Renal cortical epithelial cell (primary cell): ENCODE results near the gene ELMOD3. TPM values are rescaled to one million over a fixed set of nuclear protein-coding genes. Genes with fewer than 3 reads are reported as not detected.

Source experiments
- DNase-seq: peaks from one replicate; pipeline ENCODE4 v3.0.0-alpha.2; 2011; ENCODE audit warnings: low read depth
- total RNA-seq: library from RNA; depleted of rRNA; stranded (reverse); fragments of >200 nt; gene quantifications from 2 replicates; pipeline ENCODE4 v1.2.3, GENCODE V29; 2014

ELMOD3 gene
- total RNA-seq, 1 donor from 2014 or later, result 18.6 TPM

DNA sequence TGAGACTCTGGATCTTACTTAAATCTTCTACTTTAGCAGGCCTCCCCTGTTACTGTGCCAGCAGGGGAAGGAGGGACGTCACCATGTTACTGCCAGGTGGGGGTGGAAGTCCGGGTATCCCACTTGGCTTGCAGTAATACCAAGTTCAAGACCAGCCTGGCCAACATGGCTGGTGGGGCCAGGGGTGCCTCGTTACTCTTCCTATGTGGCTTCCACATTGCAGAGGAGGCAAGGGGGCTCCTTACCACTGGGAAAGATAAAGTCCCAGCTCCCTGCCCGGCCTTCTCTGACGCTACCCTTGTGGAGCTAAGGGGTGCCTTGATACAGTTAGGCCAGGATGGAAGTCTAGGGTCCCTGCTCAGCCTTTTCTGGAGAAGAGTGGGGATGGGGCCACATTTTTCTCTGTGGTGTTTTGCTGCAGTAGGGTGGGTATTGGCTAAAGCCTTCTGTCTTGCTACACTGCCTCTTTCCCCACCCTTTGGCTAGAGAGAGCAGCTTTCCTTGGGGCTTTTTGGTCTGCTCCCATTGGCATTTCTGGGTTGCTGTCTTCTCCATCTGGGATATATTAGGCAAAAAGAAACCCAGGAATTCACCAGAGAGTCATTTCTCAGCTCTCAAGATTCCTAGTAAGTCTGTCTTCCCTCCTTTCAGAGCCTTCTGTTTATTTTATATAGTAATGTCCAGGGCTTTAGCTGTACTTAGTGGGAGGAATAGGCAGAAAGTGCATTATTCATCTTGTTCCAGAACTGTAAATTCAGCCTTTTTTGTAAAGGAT lies 21.9 kb downstream of the ELMOD3 start:
- no peak for DNase-seq

DNA sequence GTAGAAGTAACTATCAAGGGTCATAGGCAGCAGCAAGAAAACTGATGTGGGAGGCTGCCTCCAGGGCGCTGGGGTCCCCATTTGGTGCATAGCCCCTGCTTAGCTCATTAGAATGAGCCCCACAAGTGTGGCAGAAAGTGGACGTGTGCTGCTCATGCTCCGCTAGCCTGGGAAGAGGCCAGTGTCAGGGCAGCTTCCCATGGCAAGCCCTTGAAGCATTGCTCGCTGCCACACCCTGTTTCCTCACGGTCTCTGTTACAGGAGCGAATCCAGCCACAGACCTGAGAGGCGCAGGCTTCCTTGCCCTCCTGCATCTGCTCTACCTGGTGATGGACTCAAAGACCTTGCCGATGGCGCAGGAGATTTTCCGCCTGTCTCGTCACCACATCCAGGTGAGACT lies 22.5 kb downstream of the ELMOD3 start:
- DNase-seq, result no peak

- DNase-seq, result no peak
Measured at GRCh38 chr2:85378257-85378656, 23.7 kb downstream of the ELMOD3 start.

- no peak for DNase-seq
Measured at GRCh38 chr2:85380048-85380447, 25.5 kb downstream of the ELMOD3 start.

GRCh38 chr2:85383151-85383550 lies 28.6 kb downstream of the ELMOD3 start:
- peak; percentile 67 for DNase-seq

DNA sequence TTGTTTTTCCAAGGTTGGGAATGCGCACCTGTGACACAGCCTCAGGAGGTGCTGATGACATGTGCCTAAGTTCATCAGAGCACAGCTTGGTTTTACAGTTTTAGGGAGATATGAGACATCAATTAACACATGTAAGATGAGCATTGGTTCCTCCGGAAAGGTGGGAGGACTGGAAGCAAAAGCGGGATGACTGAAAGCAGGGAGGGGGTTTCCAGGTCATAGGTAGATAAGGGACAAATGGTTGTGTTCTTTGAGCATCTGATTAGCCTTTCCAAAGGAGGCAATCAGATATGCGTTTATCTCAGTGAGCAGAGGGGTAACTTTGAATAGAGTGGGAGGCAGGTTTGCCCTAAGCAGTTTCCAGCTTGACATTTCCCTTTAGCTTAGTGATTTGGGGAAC lies 29.3 kb downstream of the ELMOD3 start:
- DNase-seq, result no peak

GRCh38 chr2:85385746-85386145 lies 31.2 kb downstream of the ELMOD3 start:
- no peak for DNase-seq

GRCh38 chr2:85387754-85388153 lies 33.2 kb downstream of the ELMOD3 start:
- DNase-seq, result no peak

GRCh38 chr2:85388878-85389538 lies 34.4 kb downstream of the ELMOD3 start:
- DNase-seq, result no peak

DNA sequence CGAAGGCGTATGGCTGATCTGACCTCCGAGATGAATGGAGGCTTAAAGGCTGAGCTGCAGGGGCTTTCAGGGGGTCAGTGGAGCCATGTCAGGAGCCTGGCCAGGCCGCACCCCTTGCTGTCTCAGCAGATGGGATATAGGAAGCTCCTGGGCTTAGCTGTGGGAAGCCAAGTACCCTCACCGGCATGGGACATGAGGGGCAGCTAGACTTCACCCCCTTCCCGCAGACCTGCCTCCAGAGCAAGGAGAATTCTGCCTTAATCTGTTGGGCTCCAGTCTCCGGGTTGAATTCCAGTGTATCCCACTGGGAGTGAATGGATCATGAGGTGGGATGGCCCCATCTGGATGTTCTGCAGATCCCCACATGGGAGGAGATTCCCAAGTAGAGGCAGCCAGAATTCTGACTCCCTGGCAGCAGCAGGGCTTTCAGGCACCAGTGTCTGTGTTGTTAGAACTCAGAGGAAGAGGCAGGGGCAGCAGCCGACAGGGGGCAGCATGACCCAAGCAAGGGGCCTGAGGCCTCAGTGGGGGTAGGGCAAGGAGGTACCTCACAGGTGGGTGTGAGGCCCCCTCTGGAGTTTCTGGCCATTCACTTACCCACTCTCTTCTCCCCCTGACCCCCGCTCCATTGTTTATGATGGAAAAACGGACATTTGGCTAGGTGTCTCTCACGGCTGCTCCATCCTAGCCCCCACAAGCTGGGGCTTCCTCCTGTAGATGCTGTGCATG lies 36.5 kb downstream of the ELMOD3 start:
- no peak for DNase-seq

- peak; percentile 42 for DNase-seq
Measured at GRCh38 chr2:85393836-85394235, 39.3 kb downstream of the ELMOD3 start.

- no peak for DNase-seq
Measured at GRCh38 chr2:85394261-85394681, 39.7 kb downstream of the ELMOD3 start.

DNA sequence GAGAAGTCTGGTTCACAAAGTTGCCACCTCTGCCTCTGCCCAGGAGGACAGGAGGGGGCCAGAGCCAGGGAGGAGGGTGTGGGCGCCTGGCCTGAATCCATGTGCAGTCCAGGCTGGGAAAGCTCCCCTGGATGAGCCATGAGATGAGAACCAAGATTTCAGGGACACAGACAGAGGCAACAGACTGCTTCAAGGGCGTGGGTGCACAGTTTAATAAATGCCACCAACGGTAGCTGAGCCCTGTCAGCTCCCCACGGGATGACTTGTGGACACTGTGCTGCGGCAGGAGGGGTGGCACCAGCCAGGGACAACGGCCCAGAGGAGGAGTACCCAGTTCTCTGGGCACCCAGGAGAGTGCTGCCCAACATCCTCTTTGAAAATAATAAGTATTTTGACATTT lies 40.4 kb downstream of the ELMOD3 start:
- DNase-seq, result no peak

DNA sequence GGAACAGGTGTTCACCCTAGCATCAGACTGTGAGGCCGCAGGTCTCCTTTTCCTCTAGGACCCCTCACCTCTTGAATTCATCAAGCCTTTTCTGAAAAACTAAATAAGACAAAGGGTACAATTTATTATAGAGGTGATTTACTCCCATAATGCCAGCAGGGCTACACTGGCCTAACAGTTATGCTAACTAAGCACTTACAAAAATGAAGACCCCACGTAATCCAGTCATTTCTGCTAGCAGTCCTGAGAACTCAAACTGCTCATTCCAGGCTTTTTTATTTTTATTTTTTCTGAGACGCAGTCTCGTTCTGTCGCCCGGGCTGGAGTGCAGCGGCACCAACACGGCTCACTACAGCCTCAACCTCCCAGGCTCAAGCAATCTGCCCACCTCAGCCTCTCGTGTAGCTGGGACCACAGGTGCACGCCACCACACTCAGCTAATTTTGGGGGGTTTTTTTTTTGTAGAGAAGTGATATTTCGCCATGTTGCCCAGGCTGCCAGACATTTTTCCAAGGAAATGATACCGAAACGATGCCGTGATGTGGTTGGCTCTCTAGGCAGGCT lies 41.4 kb downstream of the ELMOD3 start:
- no peak for DNase-seq

DNA sequence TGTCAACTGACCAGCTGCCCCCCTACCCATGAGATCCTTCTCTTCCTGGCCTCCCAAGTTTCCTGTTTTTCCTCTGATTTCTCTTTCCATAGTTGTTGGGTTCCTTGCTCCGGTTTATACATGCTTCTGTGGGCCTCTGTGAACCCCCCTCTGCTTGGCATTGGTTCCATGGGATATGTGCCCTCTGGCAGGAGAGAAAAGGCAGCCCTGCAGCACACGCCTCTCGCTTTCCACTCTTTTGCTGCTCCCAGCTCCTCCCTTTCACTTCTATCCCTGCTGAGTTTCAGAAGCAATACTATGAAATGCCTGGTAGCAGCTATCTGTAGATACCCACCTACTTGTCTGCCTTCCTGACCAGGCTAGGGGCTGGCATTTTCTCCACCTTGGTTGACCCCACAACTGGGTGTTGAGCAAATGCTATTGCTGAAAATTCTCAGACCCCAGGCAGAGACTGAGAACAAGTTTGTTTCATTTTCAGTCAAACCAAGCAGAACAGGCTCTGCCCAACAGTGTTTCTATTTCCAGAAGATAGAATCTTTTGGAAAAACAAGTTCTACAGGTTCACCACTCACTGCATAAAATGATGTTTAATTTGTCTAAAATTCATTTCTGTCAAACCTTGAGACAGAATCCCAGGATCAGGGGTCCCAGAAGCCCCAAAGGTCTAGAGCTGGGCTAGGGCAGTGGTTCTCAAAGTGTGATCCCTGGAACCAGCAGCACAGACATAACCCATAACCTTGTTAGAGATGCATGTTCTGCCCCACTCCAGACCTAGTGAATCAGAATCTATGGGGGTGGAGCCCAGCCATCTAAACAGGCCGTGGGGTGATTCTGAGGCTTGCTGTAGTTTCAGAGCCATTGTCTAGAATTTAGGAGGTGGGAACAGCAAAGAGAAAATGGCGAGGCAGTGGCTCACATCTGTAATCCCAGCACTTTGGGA lies 42.2 kb downstream of the ELMOD3 start:
- DNase-seq, result no peak

DNA sequence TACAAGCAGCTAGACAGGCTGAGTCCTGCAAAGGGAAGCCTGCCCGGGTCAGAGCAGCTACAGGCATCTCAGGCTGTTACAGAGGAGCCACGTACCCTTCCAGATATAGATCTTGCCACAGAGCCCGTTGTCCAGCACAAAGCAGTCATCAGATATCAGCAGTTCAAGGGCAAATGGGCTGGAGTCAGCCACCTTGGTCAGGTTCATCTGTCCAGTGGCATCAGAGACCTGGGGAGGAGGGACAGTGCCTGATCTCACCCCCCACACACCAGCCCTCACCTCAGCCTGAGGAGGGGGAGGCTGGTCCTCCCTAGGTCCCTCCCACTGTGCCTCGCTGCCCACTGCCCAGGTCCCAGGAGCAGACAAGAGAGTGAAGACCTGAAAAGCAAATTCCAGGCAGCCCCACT lies 43.4 kb downstream of the ELMOD3 start:
- no peak for DNase-seq

DNA sequence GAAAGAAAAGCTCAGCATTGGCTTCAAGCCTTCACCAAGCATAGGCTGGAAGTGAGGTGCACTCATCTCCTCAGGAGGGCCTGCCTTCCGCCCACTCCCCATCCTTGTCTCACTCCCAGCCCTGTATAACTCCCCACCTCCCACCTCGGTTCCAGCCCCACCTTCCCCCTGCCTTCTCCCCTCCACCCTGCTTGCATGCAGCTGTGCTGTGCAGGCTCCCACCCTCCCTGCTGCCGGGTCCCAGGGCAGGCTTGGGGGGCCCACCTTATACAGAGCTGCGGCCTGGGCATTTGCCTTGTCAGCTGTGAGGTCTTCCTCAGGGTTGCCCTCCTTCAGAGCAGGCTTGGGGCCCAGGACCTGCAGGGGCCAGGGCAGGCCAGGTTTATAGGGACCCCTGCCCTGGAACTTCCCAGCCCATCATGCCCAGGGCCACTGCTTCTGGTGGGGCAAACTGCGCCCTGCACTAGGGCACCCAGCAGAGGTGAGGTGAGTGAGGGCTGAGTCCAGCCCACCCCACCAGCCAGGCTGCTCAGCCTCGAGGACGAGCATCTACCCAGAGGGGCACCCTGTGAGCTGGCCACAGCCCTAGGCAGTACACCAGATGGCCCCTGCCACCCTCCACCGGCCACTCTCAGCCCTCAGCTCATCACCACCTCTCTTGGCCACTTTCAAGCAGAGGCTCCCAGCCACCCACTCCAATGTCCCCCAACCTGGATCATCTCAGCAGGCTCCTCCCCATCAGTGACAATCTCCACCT lies 44.0 kb downstream of the ELMOD3 start:
- no peak for DNase-seq

DNA sequence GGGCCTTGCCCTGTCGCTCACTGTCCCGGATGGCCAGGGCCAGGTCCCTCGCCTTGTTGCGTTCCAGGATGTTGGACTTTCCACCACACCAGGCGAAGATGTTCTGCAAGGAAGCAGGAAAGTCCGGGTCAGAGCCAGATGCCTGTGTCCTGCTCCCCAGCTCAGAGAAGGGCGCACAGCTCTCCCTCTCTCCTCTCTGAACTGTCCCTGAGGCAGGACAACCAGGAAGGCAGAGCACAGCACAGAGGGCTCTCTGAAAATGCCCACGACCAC lies 44.5 kb downstream of the ELMOD3 start:
- no peak for DNase-seq

- DNase-seq, result no peak
Measured at GRCh38 chr2:85400023-85400422, 45.5 kb downstream of the ELMOD3 start.

DNA sequence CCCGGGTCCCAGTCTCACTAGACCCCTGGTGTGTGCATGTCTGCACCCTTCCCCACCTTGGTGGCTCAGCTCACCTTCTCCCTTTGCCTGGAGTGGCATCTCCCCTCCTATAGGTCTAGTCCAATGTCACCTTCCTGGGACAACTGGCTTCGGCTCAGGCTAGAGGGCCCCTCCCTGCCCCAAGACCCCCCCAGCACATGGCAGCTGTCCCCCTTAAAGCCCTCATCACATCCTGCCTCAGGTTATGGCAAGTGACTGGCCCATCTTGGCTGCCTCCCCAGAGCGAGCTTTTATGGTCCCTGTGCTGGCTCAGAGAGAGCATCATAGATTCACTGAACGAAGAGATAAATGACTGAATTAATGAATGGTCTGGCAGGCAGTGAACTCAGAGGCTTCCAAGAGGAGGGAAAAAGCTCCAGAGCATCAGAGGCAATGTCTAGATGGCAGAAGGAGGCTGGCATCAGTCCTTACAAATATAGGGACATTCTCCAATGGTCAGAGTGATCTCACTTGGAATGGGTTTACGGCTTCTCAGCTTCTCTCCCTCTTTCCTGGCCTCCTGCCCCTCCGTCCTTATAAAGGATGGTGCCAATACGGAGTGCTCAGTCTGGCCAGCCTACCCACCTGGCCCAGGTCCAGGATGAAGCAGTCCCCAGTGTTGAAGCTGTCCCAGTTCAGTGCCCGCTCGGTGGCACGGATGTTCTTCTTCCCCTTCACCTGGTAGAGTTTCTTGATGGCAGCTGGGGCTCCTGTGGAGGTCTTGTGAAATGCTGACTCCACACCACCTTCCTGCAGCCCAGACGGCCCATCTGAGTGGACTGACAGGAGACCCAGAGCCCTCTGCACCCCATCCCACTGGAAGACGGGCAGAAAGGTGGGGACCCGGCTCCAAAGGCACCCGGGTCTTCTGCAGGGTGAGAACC lies 46.2 kb downstream of the ELMOD3 start:
- no peak for DNase-seq
